Embryonic facial prominence (tissue), 1 donor: ENCODE data around the gene PHOX2A.

Source experiments
- DNase-seq: peaks from one replicate; pipeline ENCODE4 v3.0.0-alpha.2; 2016; ENCODE audit errors: extremely low spot score

The PHOX2A gene

GRCh38 chr11:72233773-72234513 lies 10.0 kb downstream of the PHOX2A start:
- DNase-seq, result no peak

GRCh38 chr11:72233056-72233772 lies 10.8 kb downstream of the PHOX2A start:
- DNase-seq, result no peak

GRCh38 chr11:72232260-72233055 lies 11.5 kb downstream of the PHOX2A start:
- DNase-seq, result no peak

- no peak for DNase-seq
Measured at GRCh38 chr11:72231396-72232259, 12.3 kb downstream of the PHOX2A start.

GRCh38 chr11:72230764-72231365 lies 13.1 kb downstream of the PHOX2A start:
- DNase-seq, result no peak

GRCh38 chr11:72229925-72230763 lies 13.8 kb downstream of the PHOX2A start:
- no peak for DNase-seq

GRCh38 chr11:72229336-72229924 lies 14.5 kb downstream of the PHOX2A start:
- DNase-seq, result no peak

GRCh38 chr11:72228844-72229231 lies 15.1 kb downstream of the PHOX2A start:
- DNase-seq, result no peak

GRCh38 chr11:72228229-72228843 lies 15.6 kb downstream of the PHOX2A start:
- DNase-seq, result no peak

GRCh38 chr11:72227316-72228228 lies 16.4 kb downstream of the PHOX2A start:
- DNase-seq, result no peak

GRCh38 chr11:72226701-72227100 lies 17.3 kb downstream of the PHOX2A start:
- no peak for DNase-seq

- no peak for DNase-seq
Measured at GRCh38 chr11:72225411-72225951, 18.5 kb downstream of the PHOX2A start.

- no peak for DNase-seq
Measured at GRCh38 chr11:72224564-72225410, 19.2 kb downstream of the PHOX2A start, which contains the start of gene INPPL1. INPPL1 (plus strand) TSS chr11:72224767; CDS start chr11:72224985, 218 bp downstream.

- peak; percentile 53 for DNase-seq
Measured at GRCh38 chr11:72223615-72224563, 20.1 kb downstream of the PHOX2A start.

- DNase-seq, result peak; percentile 89
Measured at GRCh38 chr11:72222907-72223614, 20.9 kb downstream of the PHOX2A start.
